ENCODE measurements around the gene EIF4E3.
A peak's percentile ranks its signal among the peaks of the same experiment; 100 is the strongest.

The EIF4E3 gene

DNA sequence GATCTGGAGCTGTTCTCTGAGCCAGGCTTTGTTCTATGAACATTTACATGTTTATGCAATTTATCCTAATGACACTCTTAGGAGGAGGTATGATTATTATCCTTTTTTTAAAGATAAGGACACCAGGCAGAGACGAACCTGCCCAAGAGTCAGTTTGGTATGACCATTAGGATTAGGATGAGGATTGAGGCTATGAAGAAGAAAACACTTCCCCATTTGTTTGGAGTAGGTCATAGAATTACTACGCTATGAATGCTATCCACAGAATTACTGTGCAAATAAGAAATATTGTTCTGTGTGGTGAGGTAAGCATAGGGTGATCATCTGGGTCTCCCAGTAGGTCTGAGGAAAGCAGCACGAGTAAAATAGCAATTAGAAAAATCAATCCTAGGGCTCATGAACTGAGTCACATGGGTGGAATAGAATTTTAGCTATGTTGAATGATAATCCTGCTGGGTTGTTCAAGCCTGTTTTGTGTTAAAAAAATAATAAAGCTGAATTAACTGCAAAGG is 23.9 kb downstream of the EIF4E3 start:
- DNase-seq: no peak
- in situ Hi-C loops (cut with MboI; ENCODE audit: low pct_unique_long_range_greater_than_20kb, low sequenced_read_pairs): loop anchor here (25.0 kb wide), 2 partner anchors 1111 to 1386 kb away; no protein-coding TSS in a partner anchor

DNA sequence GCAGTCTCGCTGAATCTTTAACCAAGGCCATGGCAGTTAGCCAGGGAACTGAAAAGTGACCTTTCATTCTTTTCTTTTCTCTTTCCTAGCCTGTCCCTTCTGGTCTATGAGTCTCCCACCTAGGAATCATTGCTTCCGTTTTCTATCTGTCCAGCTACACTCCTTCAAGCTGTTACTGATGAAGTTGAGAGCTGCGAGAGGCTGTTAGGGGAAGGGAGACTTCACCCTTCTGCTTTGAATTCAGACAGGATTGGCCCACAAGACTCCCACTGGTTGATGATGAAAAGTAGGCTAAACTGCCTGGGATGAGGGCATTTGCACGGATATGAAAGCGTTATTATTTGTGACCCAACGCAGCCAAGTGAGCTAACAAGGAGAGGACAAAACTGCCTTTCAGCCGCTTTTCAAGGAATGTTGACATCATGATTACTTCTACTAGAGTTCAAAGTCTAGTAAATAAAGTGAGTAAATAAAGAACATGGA is 30.2 kb downstream of the EIF4E3 start:
- in situ Hi-C loops (cut with MboI; ENCODE audit: low pct_unique_long_range_greater_than_20kb, low sequenced_read_pairs): no loop called here
- no peak for DNase-seq

DNA sequence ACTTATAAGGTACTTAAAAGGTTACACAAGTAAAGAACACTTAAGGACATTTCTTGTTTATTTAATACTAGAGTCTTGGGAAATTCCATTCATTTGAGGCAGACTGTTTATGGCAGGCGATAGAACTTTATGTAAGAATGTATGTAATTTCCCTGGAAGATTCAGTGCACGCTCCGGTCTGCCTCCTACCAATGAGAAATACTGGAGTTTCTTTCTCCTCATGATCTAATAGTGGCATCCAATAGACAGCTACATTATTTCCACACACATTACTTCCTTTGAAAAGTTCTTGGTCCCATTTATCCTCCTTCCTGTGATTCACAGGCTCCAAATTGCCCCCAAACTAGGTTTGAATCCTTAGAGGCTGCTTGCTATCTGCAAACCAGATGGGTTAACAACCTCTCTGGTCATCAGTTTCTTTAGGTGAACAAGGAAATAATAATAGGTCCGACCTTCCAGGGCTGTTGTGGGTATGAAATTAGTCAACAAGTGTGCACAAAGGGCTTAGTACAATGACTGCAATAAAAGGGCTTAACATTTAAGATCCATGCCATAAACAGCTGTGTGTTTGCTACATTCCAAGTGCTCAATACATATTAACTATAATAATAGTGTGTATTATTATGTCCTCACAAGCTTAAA is 30.7 kb downstream of the EIF4E3 start:
- no peak for DNase-seq
- in situ Hi-C loops (cut with MboI; ENCODE audit: low pct_unique_long_range_greater_than_20kb, low sequenced_read_pairs): no loop called here

- DNase-seq: no peak
- in situ Hi-C loops (cut with MboI; ENCODE audit: low pct_unique_long_range_greater_than_20kb, low sequenced_read_pairs): no loop called here
These were observed 31.6 kb downstream of the EIF4E3 start for GRCh38 chr3:71693641-71694040.

GRCh38 chr3:71692139-71692538 is 33.1 kb downstream of the EIF4E3 start:
- no peak for DNase-seq
- in situ Hi-C loops (cut with MboI; ENCODE audit: low pct_unique_long_range_greater_than_20kb, low sequenced_read_pairs): no loop called here

- no peak for DNase-seq
- in situ Hi-C loops (cut with MboI; ENCODE audit: low pct_unique_long_range_greater_than_20kb, low sequenced_read_pairs): no loop called here
These were observed 34.8 kb downstream of the EIF4E3 start for GRCh38 chr3:71690341-71690841.

DNA sequence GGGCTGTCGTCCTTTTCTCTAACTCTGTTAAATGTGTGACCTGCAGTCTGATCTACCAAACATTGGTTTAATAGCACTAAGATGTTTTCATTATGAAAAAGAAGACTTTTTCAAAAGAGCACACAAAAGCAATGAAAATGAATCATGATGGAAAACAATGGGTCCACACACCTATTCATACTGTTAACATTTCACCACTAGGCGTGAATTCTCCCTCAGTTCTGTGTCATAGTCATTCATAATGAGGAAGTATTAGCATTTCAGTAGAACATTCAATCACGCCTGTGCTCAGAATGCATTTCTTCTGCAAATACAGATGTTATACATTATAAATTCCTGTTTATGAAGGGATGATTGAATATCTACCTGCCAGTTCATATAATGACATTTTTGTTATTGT is 35.9 kb downstream of the EIF4E3 start:
- peak; percentile 19 for DNase-seq
- in situ Hi-C loops (cut with MboI; ENCODE audit: low pct_unique_long_range_greater_than_20kb, low sequenced_read_pairs): no loop called here

DNA sequence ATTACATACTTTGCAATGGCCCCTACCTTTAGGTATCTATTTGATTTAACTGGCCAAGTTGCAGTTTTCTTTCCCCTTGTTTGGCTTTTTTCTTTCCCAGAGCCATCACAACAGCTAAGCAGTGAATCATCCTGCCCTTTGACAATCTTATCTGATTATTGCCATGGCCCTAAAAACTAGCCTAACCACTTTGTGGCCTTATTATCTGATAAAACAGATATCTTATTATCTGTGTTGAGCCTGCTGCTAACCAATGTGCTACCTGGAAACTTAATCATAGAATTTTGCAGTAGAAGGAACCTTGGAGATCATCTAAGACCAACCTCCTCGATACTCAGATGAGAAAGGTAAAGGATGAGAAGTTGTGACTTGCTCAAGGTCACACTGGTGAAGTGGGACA is 37.1 kb downstream of the EIF4E3 start:
- in situ Hi-C loops (cut with MboI; ENCODE audit: low pct_unique_long_range_greater_than_20kb, low sequenced_read_pairs): no loop called here
- no peak for DNase-seq

GRCh38 chr3:71685686-71686085 is 39.5 kb downstream of the EIF4E3 start:
- DNase-seq: no peak
- in situ Hi-C loops (cut with MboI; ENCODE audit: low pct_unique_long_range_greater_than_20kb, low sequenced_read_pairs): no loop called here

- in situ Hi-C loops (cut with MboI; ENCODE audit: low pct_unique_long_range_greater_than_20kb, low sequenced_read_pairs): no loop called here
- no peak for DNase-seq
These were observed 40.3 kb downstream of the EIF4E3 start for GRCh38 chr3:71684757-71685386.

DNA sequence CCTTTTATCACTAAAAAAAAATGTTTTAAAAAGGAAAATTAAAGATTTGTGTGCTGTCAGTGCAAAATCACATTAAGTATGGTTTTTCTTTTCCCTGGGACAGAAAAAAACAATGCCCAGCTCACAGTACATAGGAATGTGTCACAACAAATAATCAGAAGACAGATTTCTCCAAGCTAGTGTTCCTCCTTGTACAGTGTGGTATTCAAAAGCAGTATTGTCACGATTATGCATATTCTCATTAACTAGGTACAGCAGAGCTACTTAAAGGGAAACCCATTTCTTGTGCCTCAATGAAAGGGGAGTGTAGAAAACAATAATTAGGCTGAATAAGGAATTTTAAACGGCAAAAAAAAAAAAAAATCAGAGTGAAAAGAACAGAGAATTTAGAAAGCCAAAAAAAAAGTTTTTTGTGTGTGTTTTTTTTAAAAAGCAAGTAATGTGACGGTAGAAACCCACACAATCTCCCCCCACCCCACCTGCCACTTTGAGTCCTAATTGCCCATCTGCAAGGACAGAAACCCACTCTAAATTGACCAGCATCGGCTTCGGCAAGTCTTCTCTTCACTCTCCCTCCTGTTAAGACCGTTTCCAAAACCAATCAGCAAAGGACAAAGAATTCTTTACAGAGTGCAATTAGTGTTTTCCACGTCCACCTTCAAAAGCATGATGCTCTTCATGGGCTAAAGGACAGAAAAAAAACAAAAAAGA is 41.0 kb downstream of the EIF4E3 start:
- no peak for DNase-seq
- in situ Hi-C loops (cut with MboI; ENCODE audit: low pct_unique_long_range_greater_than_20kb, low sequenced_read_pairs): no loop called here

DNA sequence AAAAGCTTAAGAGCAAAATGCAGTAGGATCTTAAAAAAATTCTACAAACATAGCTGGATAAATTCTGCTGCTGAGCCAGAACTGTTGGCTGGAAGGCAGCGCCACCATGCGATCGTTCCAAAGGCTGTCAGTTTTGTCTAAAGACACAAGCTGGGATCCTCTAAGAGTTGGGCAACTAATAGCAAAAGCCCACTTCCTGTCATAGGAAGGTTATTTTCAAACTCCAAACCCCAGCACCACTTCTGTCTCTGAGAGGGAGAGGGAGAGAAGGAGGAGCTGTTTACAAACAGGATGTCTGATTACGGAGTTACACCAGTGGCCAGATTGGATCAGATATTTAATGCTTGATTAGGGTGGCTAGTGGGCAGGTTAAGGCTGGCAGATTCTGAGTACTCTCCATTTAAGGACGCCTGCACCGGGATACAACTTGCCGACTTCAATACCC is 44.0 kb downstream of the EIF4E3 start:
- in situ Hi-C loops (cut with MboI; ENCODE audit: low pct_unique_long_range_greater_than_20kb, low sequenced_read_pairs): no loop called here
- DNase-seq: peak; percentile 75

DNA sequence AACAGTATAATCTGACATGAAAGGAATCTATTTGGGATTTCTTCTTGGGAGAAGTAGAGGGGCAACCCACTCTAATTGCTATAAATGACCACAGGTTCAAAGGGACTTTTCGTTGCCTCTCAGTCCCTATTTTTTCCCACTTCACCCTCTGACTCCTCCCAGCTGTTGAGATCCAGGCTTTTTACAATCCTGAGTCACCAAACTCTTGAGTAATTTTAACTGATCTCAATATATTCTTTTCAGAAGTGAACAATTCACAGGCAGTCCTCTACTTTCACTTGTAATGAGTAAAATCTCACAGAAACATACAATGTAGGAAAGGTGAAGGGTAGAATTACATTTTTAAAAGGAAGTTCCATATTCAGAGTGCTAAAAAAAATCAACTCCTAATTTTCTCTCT is 44.6 kb downstream of the EIF4E3 start:
- no peak for DNase-seq

GRCh38 chr3:71676931-71677330 is 48.3 kb downstream of the EIF4E3 start:
- in situ Hi-C loops (cut with MboI; ENCODE audit: low pct_unique_long_range_greater_than_20kb, low sequenced_read_pairs): no loop called here
- no peak for DNase-seq

More for the DNA sequence above, 44.6 kb downstream of the EIF4E3 start:
- in situ Hi-C loops (cut with MboI; ENCODE audit: low pct_unique_long_range_greater_than_20kb, low sequenced_read_pairs): no loop called here

- in situ Hi-C loops (cut with MboI; ENCODE audit: low pct_unique_long_range_greater_than_20kb, low sequenced_read_pairs): loop anchor here (25.0 kb wide), 1 partner anchor 1136 kb away; no protein-coding TSS in a partner anchor
- DNase-seq: no peak
These were observed 51.7 kb downstream of the EIF4E3 start for GRCh38 chr3:71673486-71673885.

DNA sequence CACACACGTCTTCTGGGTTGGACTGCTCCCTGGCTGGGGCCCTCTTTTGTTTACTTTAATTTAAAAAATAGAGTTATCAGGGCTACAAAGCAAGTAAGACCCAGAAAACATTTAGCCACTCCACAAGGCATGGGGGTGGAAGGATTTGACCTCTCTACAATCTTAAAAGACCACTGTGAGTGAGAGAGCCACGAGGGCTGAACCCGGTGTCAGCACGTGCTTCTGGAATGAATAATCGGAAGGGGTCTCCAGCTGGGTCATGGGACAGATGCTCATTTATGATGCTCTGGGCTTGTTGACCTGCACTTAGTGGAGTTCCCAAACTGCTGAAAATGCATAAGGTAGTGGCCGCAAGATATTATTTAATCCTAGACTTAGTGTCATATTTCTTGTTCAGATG is 52.4 kb downstream of the EIF4E3 start:
- DNase-seq: no peak
- in situ Hi-C loops (cut with MboI; ENCODE audit: low pct_unique_long_range_greater_than_20kb, low sequenced_read_pairs): loop anchor here (25.0 kb wide), 1 partner anchor 1136 kb away; no protein-coding TSS in a partner anchor

DNA sequence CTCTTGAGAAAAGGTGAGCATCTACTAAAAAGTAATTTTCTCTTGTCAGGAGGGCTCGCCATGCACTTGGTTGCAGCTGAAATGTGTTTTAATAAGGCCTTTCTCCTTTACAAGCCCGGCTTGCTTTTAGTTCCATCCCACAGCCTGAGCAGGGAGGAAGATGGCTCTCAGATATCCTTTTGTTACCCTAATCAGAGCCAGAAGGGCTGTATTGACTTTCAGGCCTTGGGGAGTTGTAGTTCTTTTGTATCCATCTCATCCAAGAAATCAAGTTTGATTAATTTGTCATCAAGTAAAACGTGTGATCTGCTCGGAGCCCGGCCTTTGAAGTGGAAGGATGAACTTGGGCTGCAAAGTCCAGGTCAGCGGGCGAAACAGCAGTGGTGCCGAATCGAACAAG is 52.9 kb downstream of the EIF4E3 start:
- DNase-seq: no peak
- in situ Hi-C loops (cut with MboI; ENCODE audit: low pct_unique_long_range_greater_than_20kb, low sequenced_read_pairs): loop anchor here (25.0 kb wide), 1 partner anchor 1135 kb away; no protein-coding TSS in a partner anchor

GRCh38 chr3:71671216-71671845 is 53.9 kb downstream of the EIF4E3 start:
- DNase-seq: no peak
- in situ Hi-C loops (cut with MboI; ENCODE audit: low pct_unique_long_range_greater_than_20kb, low sequenced_read_pairs): loop anchor here (25.0 kb wide), 1 partner anchor 1134 kb away; no protein-coding TSS in a partner anchor

DNA sequence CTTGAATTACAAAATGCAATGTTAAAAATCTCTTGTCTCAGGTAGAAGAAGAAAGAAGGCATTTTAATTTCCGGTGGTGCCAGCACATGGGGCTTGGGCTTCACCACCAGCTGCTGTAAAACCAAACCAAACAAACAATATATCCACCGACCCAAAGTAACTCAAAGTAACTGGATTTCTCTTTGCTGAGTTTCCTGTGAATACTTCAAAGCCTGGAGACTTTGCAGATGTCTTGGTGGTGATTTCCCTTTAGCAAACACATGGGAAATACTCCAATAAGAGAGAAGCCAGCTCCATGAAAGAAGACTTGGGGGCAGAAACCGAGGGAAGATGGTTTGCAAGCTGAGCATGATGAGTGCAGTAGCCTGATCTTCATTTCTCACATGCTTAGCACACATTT is 62.6 kb downstream of the EIF4E3 start:
- in situ Hi-C loops (cut with MboI; ENCODE audit: low pct_unique_long_range_greater_than_20kb, low sequenced_read_pairs): loop anchor here (25.0 kb wide), 1 partner anchor 1125 kb away; no protein-coding TSS in a partner anchor
- no peak for DNase-seq
